Muscle layer of duodenum (tissue), 2 donors: ENCODE data around the gene CYP2A7.
"Not testable (repeated sequence)": the region's sequence is repeated elsewhere in the genome, so short reads cannot be mapped to it uniquely, and the experiment has no call there.

ENCODE experiments used
- H3K27ac ChIP-seq: one replicate; pipeline ENCODE4 v1.7.0; 2013; ENCODE audit warnings: mild to moderate bottlenecking, low read length
- H3K27me3 ChIP-seq: one replicate; pipeline ENCODE4 v1.7.0; 2013; ENCODE audit warnings: low read depth, mild to moderate bottlenecking, control low read depth, low read length
- H3K36me3 ChIP-seq, 2 donors: one replicate each; pipeline ENCODE4 v1.7.0; 2013; ENCODE audit warnings: low read length in 2 of 2, control low read depth in 1 of 2, mild to moderate bottlenecking in 1 of 2; ENCODE audit not compliant: insufficient read depth in 2 of 2, control insufficient read depth in 1 of 2
- H3K4me1 ChIP-seq, 2 donors: one replicate each; pipeline ENCODE4 v1.7.0; 2013; ENCODE audit warnings: low read length in 2 of 2, mild to moderate bottlenecking in 2 of 2, control low read depth in 1 of 2, moderate library complexity in 1 of 2; ENCODE audit not compliant: insufficient read depth in 2 of 2, control insufficient read depth in 1 of 2
- H3K4me3 ChIP-seq, 2 donors: one replicate each; pipeline ENCODE4 v1.7.0; 2013; ENCODE audit warnings: low read length in 2 of 2, low read depth in 1 of 2, mild to moderate bottlenecking in 1 of 2
- H3K9me3 ChIP-seq, 2 donors: one replicate each; pipeline ENCODE4 v1.7.0; 2013; ENCODE audit warnings: low read length in 2 of 2, control low read depth in 1 of 2, mild to moderate bottlenecking in 1 of 2; ENCODE audit not compliant: control insufficient read depth in 1 of 2
- donor health status: healthy.

CYP2A7 gene

GRCh38 chr19:40862785-40863184, 19.2 kb downstream of the CYP2A7 start:
- no peaks in the 10 kb centered on the region for H3K36me3 ChIP-seq
- H3K27me3 ChIP-seq: no peaks in the 10 kb centered on the region
- no peaks in the 10 kb centered on the region for H3K9me3 ChIP-seq
- no peaks in the 10 kb centered on the region for H3K4me1 ChIP-seq
- H3K4me3 ChIP-seq: no peak overlapping the region
- H3K27ac ChIP-seq: no peak overlapping the region

- Histone ChIP-seq H3K4me3 (no peak overlapping the region), H3K27me3 (no peaks in the 10 kb centered on the region), H3K36me3 (no peaks in the 10 kb centered on the region), H3K4me1 (no peaks in the 10 kb centered on the region), H3K9me3 (no peaks in the 10 kb centered on the region), H3K27ac (no peak overlapping the region)
These were observed 19.7 kb downstream of the CYP2A7 start for GRCh38 chr19:40862333-40862732.

- Histone ChIP-seq H3K27ac (no peak overlapping the region), H3K36me3 (no peaks in the 10 kb centered on the region), H3K27me3 (no peaks in the 10 kb centered on the region), H3K4me1 (no peaks in the 10 kb centered on the region), H3K9me3 (no peaks in the 10 kb centered on the region), H3K4me3 (no peak overlapping the region)
These were observed 23.9 kb downstream of the CYP2A7 start for GRCh38 chr19:40858109-40858508.

- not testable (repeated sequence) for H3K27ac ChIP-seq, H3K27me3 ChIP-seq, H3K36me3 ChIP-seq, H3K4me3 ChIP-seq, H3K9me3 ChIP-seq, H3K4me1 ChIP-seq
These were observed 29.4 kb downstream of the CYP2A7 start for GRCh38 chr19:40852467-40853152.

GRCh38 chr19:40850277-40850676, 31.8 kb downstream of the CYP2A7 start, which contains the start of gene CYP2A6:
TSS of gene CYP2A6 (minus strand) at chr19:40850447. CDS start at chr19:40850426, 21 bp downstream.
- not testable (repeated sequence) for H3K36me3 ChIP-seq, H3K27ac ChIP-seq, H3K4me1 ChIP-seq, H3K27me3 ChIP-seq, H3K9me3 ChIP-seq, H3K4me3 ChIP-seq

- not testable (repeated sequence) for H3K4me3 ChIP-seq, H3K36me3 ChIP-seq, H3K27me3 ChIP-seq, H3K4me1 ChIP-seq, H3K27ac ChIP-seq, H3K9me3 ChIP-seq
These were observed 35.3 kb downstream of the CYP2A7 start for GRCh38 chr19:40846722-40847121.

- not testable (repeated sequence) for H3K4me1 ChIP-seq, H3K4me3 ChIP-seq, H3K27me3 ChIP-seq, H3K36me3 ChIP-seq, H3K27ac ChIP-seq, H3K9me3 ChIP-seq
These were observed 38.4 kb downstream of the CYP2A7 start for GRCh38 chr19:40843653-40844052.

GRCh38 chr19:40842997-40843652, 38.9 kb downstream of the CYP2A7 start:
- not testable (repeated sequence) for H3K4me1 ChIP-seq, H3K4me3 ChIP-seq, H3K36me3 ChIP-seq, H3K27me3 ChIP-seq, H3K27ac ChIP-seq, H3K9me3 ChIP-seq

GRCh38 chr19:40842012-40842411, 40.0 kb downstream of the CYP2A7 start:
- H3K27ac ChIP-seq, H3K4me3 ChIP-seq, H3K36me3 ChIP-seq, H3K4me1 ChIP-seq, H3K27me3 ChIP-seq, H3K9me3 ChIP-seq: not testable (repeated sequence)

- H3K27ac ChIP-seq, H3K4me1 ChIP-seq, H3K36me3 ChIP-seq, H3K27me3 ChIP-seq, H3K9me3 ChIP-seq, H3K4me3 ChIP-seq: not testable (repeated sequence)
These were observed 43.6 kb downstream of the CYP2A7 start for GRCh38 chr19:40838477-40838876.

- H3K27ac ChIP-seq: no peak overlapping the region
- no peaks in the 10 kb centered on the region for H3K4me1 ChIP-seq
- no peaks in the 10 kb centered on the region for H3K9me3 ChIP-seq
- no peaks in the 10 kb centered on the region for H3K27me3 ChIP-seq
- no peak overlapping the region for H3K4me3 ChIP-seq
- no peaks in the 10 kb centered on the region for H3K36me3 ChIP-seq
These were observed 45.1 kb downstream of the CYP2A7 start for GRCh38 chr19:40836754-40837429.
